ENCODE measurements around the gene GEMIN4. TPM values are rescaled to one million over a fixed set of nuclear protein-coding genes. Genes with fewer than 3 reads are reported as not detected.

The GEMIN4 gene
- total RNA-seq, 1 experiment from 2014 or later: 48.4 TPM

GRCh38 chr17:778096-778495 is 26.0 kb upstream of the GEMIN4 start:
- no peak for TF ChIP-seq ZNF671 (CRISPR knock-in tag; IDR thresholded peaks at IDR 0.05)
- no peak for TF ChIP-seq NR2C2 (CRISPR knock-in tag; IDR thresholded peaks at IDR 0.05)
- Mint-ChIP-seq H3K27ac (no peak overlapping the region), H3K27me3 (ENCODE audit: low read depth) (no peaks in the 10 kb centered on the region), H3K36me3 (peaks cover 56% of the 10 kb centered on the region), H3K9me3 (no peaks in the 10 kb centered on the region), H3K4me3 (no peak overlapping the region), H3K4me1 (peaks cover 10% of the 10 kb centered on the region)
- ChIA-PET CTCF (no interaction called here), POLR2A (no interaction called here)
- DNase-seq (ENCODE audit: low spot score): no peak
- no peak for ATAC-seq

GRCh38 chr17:774313-774584 is 22.2 kb upstream of the GEMIN4 start:
- no peak overlapping the region for H3K27ac Mint-ChIP-seq
- TF ChIP-seq ZNF263 (CRISPR knock-in tag; IDR thresholded peaks at IDR 0.05; ENCODE audit: low read depth): no peak
- TF ChIP-seq ATF6 (CRISPR knock-in tag; IDR thresholded peaks at IDR 0.05): no peak
- TF ChIP-seq KAT7 (CRISPR knock-in tag; IDR thresholded peaks at IDR 0.05; ENCODE audit: borderline replicate concordance): no peak
- no peak for TF ChIP-seq SOX15 (CRISPR knock-in tag; IDR thresholded peaks at IDR 0.05)
- TF ChIP-seq OVOL2 (CRISPR knock-in tag; IDR thresholded peaks at IDR 0.05; ENCODE audit: borderline replicate concordance): no peak
- no peak for TF ChIP-seq MLX (CRISPR knock-in tag; IDR thresholded peaks at IDR 0.05)
- TF ChIP-seq AFF4 (CRISPR knock-in tag; IDR thresholded peaks at IDR 0.05; ENCODE audit: borderline replicate concordance): no peak
- no peak for TF ChIP-seq CTCF (IDR thresholded peaks at IDR 0.05)
- no peak for TF ChIP-seq ZBTB43 (CRISPR knock-in tag; IDR thresholded peaks at IDR 0.05)
- no peak for TF ChIP-seq FOXK1 (CRISPR knock-in tag; IDR thresholded peaks at IDR 0.05)
- no peak for TF ChIP-seq ZMAT4 (CRISPR knock-in tag; IDR thresholded peaks at IDR 0.05)
- no peak for TF ChIP-seq ZNF532 (CRISPR knock-in tag; IDR thresholded peaks at IDR 0.05; ENCODE audit: borderline replicate concordance)
- TF ChIP-seq ESRRA (CRISPR knock-in tag; IDR thresholded peaks at IDR 0.05; ENCODE audit: borderline replicate concordance): no peak
- TF ChIP-seq PRRX2 (CRISPR knock-in tag; IDR thresholded peaks at IDR 0.05): no peak
- no peaks in the 10 kb centered on the region for H3K27me3 Mint-ChIP-seq (ENCODE audit: low read depth)
- peaks cover 80% of the 10 kb centered on the region for H3K36me3 Mint-ChIP-seq
- no peak for ATAC-seq
- no peaks in the 10 kb centered on the region for H3K9me3 Mint-ChIP-seq
- no peak for DNase-seq (ENCODE audit: low spot score)
- no peak overlapping the region for H3K4me3 Mint-ChIP-seq
- ChIA-PET POLR2A (no interaction called here), CTCF (no interaction called here)
- no peaks in the 10 kb centered on the region for H3K4me1 Mint-ChIP-seq

Measured in WTC11 (cell line).